SJSA1 (cell line): ENCODE results near the gene PLEKHA1. TPM values are rescaled to one million over a fixed set of nuclear protein-coding genes. Genes with fewer than 3 reads are reported as not detected.
A peak's percentile ranks its signal among the peaks of the same experiment; 100 is the strongest.

Experiments used
- DNase-seq, 2 experiments: peaks; one replicate each; pipeline ENCODE4 v3.0.0-alpha.2; 2015 to 2020; ENCODE audit warnings: low spot score in 2 of 2, low read depth in 1 of 2
- H3K27ac ChIP-seq: fragments of 250-450 bp; sonication (Bioruptor Pico); 2 replicates; pipeline ENCODE4 v1.5.1; 2020; ENCODE audit warnings: mild to moderate bottlenecking, moderate library complexity
- H3K27me3 ChIP-seq: fragments of 250-450 bp; sonication (Bioruptor Pico); replicated peaks from 2 replicates; pipeline ENCODE4 v1.5.1; 2020; ENCODE audit warnings: mild to moderate bottlenecking, moderate library complexity
- H3K36me3 ChIP-seq: fragments of 250-450 bp; sonication (Bioruptor Pico); 2 replicates; pipeline ENCODE4 v1.5.1; 2020; ENCODE audit warnings: mild to moderate bottlenecking
- H3K4me1 ChIP-seq: fragments of 250-450 bp; sonication (Bioruptor Pico); replicated peaks from 2 replicates; pipeline ENCODE4 v1.6.1; 2021; ENCODE audit warnings: mild to moderate bottlenecking
- H3K4me3 ChIP-seq: fragments of 250-450 bp; sonication (Bioruptor Pico); 2 replicates; pipeline ENCODE4 v1.5.1; 2020; ENCODE audit warnings: mild to moderate bottlenecking
- H3K9me3 ChIP-seq: fragments of 250-450 bp; sonication (Bioruptor Pico); replicated peaks from 2 replicates; pipeline ENCODE4 v1.5.1; 2020; ENCODE audit warnings: mild to moderate bottlenecking
- total RNA-seq: library from RNA; depleted of rRNA; stranded (reverse); fragments of >200 nt; shearing (Covaris generic); gene quantifications from 2 replicates; pipeline ENCODE4 v1.2.3, GENCODE V29; 2014

Gene PLEKHA1
- total RNA-seq, 1 experiment from 2014 or later = 23.5 TPM

- Histone ChIP-seq H3K4me3 (no peak overlapping the region), H3K36me3 (no peaks in the 10 kb centered on the region), H3K27me3 (no peaks in the 10 kb centered on the region), H3K9me3 (no peaks in the 10 kb centered on the region), H3K4me1 (no peaks in the 10 kb centered on the region), H3K27ac (no peak overlapping the region)
- DNase-seq = no peak
These were observed 35.7 kb upstream of the PLEKHA1 start for GRCh38 chr10:122338609-122339441.

GRCh38 chr10:122341141-122341810 lies 33.2 kb upstream of the PLEKHA1 start:
- H3K4me1 ChIP-seq = no peaks in the 10 kb centered on the region
- no peak for DNase-seq
- no peak overlapping the region for H3K27ac ChIP-seq
- H3K4me3 ChIP-seq = no peak overlapping the region
- no peaks in the 10 kb centered on the region for H3K9me3 ChIP-seq
- no peaks in the 10 kb centered on the region for H3K27me3 ChIP-seq
- H3K36me3 ChIP-seq = no peaks in the 10 kb centered on the region

GRCh38 chr10:122342293-122343134 lies 32.0 kb upstream of the PLEKHA1 start:
- H3K27ac ChIP-seq = no peak overlapping the region

GRCh38 chr10:122343135-122343800 lies 31.2 kb upstream of the PLEKHA1 start:
- Histone ChIP-seq H3K9me3 (no peaks in the 10 kb centered on the region), H3K36me3 (no peaks in the 10 kb centered on the region), H3K27ac (no peak overlapping the region), H3K4me3 (no peak overlapping the region), H3K27me3 (no peaks in the 10 kb centered on the region), H3K4me1 (no peaks in the 10 kb centered on the region)
- DNase-seq = no peak

More at GRCh38 chr10:122342293-122343134, 32.0 kb upstream of the PLEKHA1 start:
- no peaks in the 10 kb centered on the region for H3K9me3 ChIP-seq
- no peaks in the 10 kb centered on the region for H3K4me1 ChIP-seq
- H3K27me3 ChIP-seq = no peaks in the 10 kb centered on the region
- peak in 1 of 2 experiments; percentile 29 for DNase-seq
- H3K4me3 ChIP-seq = no peak overlapping the region
- H3K36me3 ChIP-seq = no peaks in the 10 kb centered on the region

- Histone ChIP-seq H3K36me3 (no peaks in the 10 kb centered on the region), H3K27me3 (no peaks in the 10 kb centered on the region), H3K4me3 (no peak overlapping the region), H3K4me1 (no peaks in the 10 kb centered on the region), H3K27ac (no peak overlapping the region), H3K9me3 (no peaks in the 10 kb centered on the region)
- DNase-seq = no peak
These were observed 30.6 kb upstream of the PLEKHA1 start for GRCh38 chr10:122343936-122344335.

- Histone ChIP-seq H3K4me1 (no peaks in the 10 kb centered on the region), H3K4me3 (no peak overlapping the region), H3K27me3 (no peaks in the 10 kb centered on the region), H3K36me3 (no peaks in the 10 kb centered on the region), H3K9me3 (no peaks in the 10 kb centered on the region), H3K27ac (no peak overlapping the region)
- no peak for DNase-seq
These were observed 29.7 kb upstream of the PLEKHA1 start for GRCh38 chr10:122344741-122345258.

- Histone ChIP-seq H3K27me3 (no peaks in the 10 kb centered on the region), H3K27ac (no peak overlapping the region), H3K36me3 (no peaks in the 10 kb centered on the region), H3K4me1 (no peaks in the 10 kb centered on the region), H3K9me3 (no peaks in the 10 kb centered on the region), H3K4me3 (no peak overlapping the region)
- DNase-seq = no peak
These were observed 28.1 kb upstream of the PLEKHA1 start for GRCh38 chr10:122346326-122346950.

GRCh38 chr10:122347170-122347841 lies 27.2 kb upstream of the PLEKHA1 start:
- Histone ChIP-seq H3K27ac (no peak overlapping the region), H3K9me3 (no peaks in the 10 kb centered on the region), H3K27me3 (no peaks in the 10 kb centered on the region; the same call in 1 of the 2 replicates), H3K4me3 (no peak overlapping the region), H3K4me1 (no peaks in the 10 kb centered on the region), H3K36me3 (no peaks in the 10 kb centered on the region)
- DNase-seq = no peak

GRCh38 chr10:122348512-122348911 lies 26.0 kb upstream of the PLEKHA1 start:
- Histone ChIP-seq H3K27ac (no peak overlapping the region), H3K27me3 (no peaks in the 10 kb centered on the region; the same call in none of the 2 replicates), H3K36me3 (no peaks in the 10 kb centered on the region), H3K4me3 (no peak overlapping the region), H3K9me3 (no peaks in the 10 kb centered on the region), H3K4me1 (no peaks in the 10 kb centered on the region)
- no peak for DNase-seq

GRCh38 chr10:122348935-122349361 lies 25.6 kb upstream of the PLEKHA1 start:
- H3K27ac ChIP-seq = no peak overlapping the region
- H3K9me3 ChIP-seq = no peaks in the 10 kb centered on the region
- no peaks in the 10 kb centered on the region for H3K36me3 ChIP-seq
- H3K4me1 ChIP-seq = no peaks in the 10 kb centered on the region
- DNase-seq = no peak
- H3K4me3 ChIP-seq = no peak overlapping the region
- H3K27me3 ChIP-seq = no peaks in the 10 kb centered on the region; the same call in none of the 2 replicates

GRCh38 chr10:122349758-122350369 lies 24.6 kb upstream of the PLEKHA1 start:
- H3K9me3 ChIP-seq = no peaks in the 10 kb centered on the region
- DNase-seq = no peak
- H3K4me3 ChIP-seq = no peak overlapping the region
- no peaks in the 10 kb centered on the region for H3K36me3 ChIP-seq
- H3K27ac ChIP-seq = no peak overlapping the region
- H3K27me3 ChIP-seq = peaks cover 2% of the 10 kb centered on the region
- H3K4me1 ChIP-seq = no peaks in the 10 kb centered on the region

GRCh38 chr10:122350893-122351292 lies 23.6 kb upstream of the PLEKHA1 start:
- peaks cover 2% of the 10 kb centered on the region for H3K27me3 ChIP-seq
- H3K4me1 ChIP-seq = no peaks in the 10 kb centered on the region
- DNase-seq = no peak
- H3K9me3 ChIP-seq = no peaks in the 10 kb centered on the region
- no peak overlapping the region for H3K4me3 ChIP-seq
- no peaks in the 10 kb centered on the region for H3K36me3 ChIP-seq
- H3K27ac ChIP-seq = no peak overlapping the region
